OCI-LY1 (cell line): Measurements from ENCODE around the gene HNRNPA3.

Experiments used
- H2AFZ ChIP-seq: fragments of 200-600 bp; sonication (generic), shearing (Covaris generic); 2 replicates; pipeline ENCODE4 v1.6.0; 2014; ENCODE audit warnings: antibody characterized with exemption, mild to moderate bottlenecking, low read length
- H3F3A ChIP-seq: fragments of 200-600 bp; sonication (generic), shearing (Covaris generic); 2 replicates; pipeline ENCODE4 v1.6.0; 2014; ENCODE audit warnings: mild to moderate bottlenecking, antibody characterized with exemption, low read length, moderate library complexity; ENCODE audit not compliant: insufficient read depth
- H3K27ac ChIP-seq: fragments of 200-600 bp; sonication (generic); 2 replicates; pipeline ENCODE4 v1.5.1; 2014; ENCODE audit warnings: low read length, mixed run types, mild to moderate bottlenecking, low read depth; ENCODE audit not compliant: poor library complexity, severe bottlenecking
- H3K27me3 ChIP-seq: fragments of 200-600 bp; sonication (generic); 2 replicates; pipeline ENCODE4 v1.6.0; 2014; ENCODE audit warnings: antibody characterized with exemption, mild to moderate bottlenecking, low read length, moderate library complexity; ENCODE audit not compliant: insufficient read depth
- H3K36me3 ChIP-seq: fragments of 200-600 bp; sonication (generic); 2 replicates; pipeline ENCODE4 v1.6.1; 2014; ENCODE audit warnings: mild to moderate bottlenecking, antibody characterized with exemption, low read length, moderate library complexity, mixed read lengths; ENCODE audit not compliant: insufficient read depth
- H3K4me1 ChIP-seq: fragments of 200-600 bp; sonication (generic); 2 replicates; pipeline ENCODE4 v1.5.1; 2014; ENCODE audit warnings: mild to moderate bottlenecking, low read length, moderate library complexity; ENCODE audit not compliant: insufficient read depth, severe bottlenecking
- H3K4me2 ChIP-seq: fragments of 200-600 bp; sonication (generic), shearing (Covaris generic); 2 replicates; pipeline ENCODE4 v1.6.1; 2014; ENCODE audit warnings: low read length
- H3K4me3 ChIP-seq: fragments of 200-600 bp; sonication (generic); 2 replicates; pipeline ENCODE4 v1.5.1; 2014; ENCODE audit warnings: low read length, low read depth, mild to moderate bottlenecking, mixed read lengths; ENCODE audit not compliant: poor library complexity, severe bottlenecking
- H3K79me2 ChIP-seq: fragments of 200-600 bp; shearing (Covaris generic); 2 replicates; pipeline ENCODE4 v1.6.1; 2016; ENCODE audit warnings: mixed run types, low read length, mixed read lengths; ENCODE audit not compliant: insufficient read depth
- H3K9ac ChIP-seq: fragments of 200-600 bp; sonication (generic), shearing (Covaris generic); 2 replicates; pipeline ENCODE4 v1.6.1; 2014; ENCODE audit warnings: mild to moderate bottlenecking, low read length, mixed read lengths
- H3K9me2 ChIP-seq: fragments of 200-600 bp; sonication (generic), shearing (Covaris generic); 2 replicates; pipeline ENCODE4 v1.6.1; 2014; ENCODE audit warnings: low read depth, mild to moderate bottlenecking, low read length, mixed read lengths
- H3K9me3 ChIP-seq: fragments of 200-600 bp; shearing (Covaris generic); 2 replicates; pipeline ENCODE4 v1.6.1; 2014; ENCODE audit warnings: low read length, mixed read lengths
- H4K20me1 ChIP-seq: fragments of 200-600 bp; sonication (generic), shearing (Covaris generic); 2 replicates; pipeline ENCODE4 v1.6.0; 2016; ENCODE audit warnings: mild to moderate bottlenecking, low read length; ENCODE audit not compliant: insufficient read depth
- EZH2 ChIP-seq: fragments of 200-600 bp; sonication (generic), shearing (Covaris generic); IDR thresholded peaks from 2 replicates; pipeline ENCODE4 v1.8.0; 2017; ENCODE audit warnings: borderline replicate concordance, mixed run types, mild to moderate bottlenecking, antibody characterized with exemption, low read length, moderate library complexity, mixed read lengths
- TF ChIP-seq, protein P1 (sequence below): fragments of 200-600 bp; sonication (generic), shearing (Covaris generic); IDR thresholded peaks from 2 replicates; pipeline ENCODE4 v1.5.1; 2017; ENCODE audit warnings: mild to moderate bottlenecking, antibody characterized with exemption, low read length, moderate library complexity, mixed read lengths

The HNRNPA3 gene

DNA sequence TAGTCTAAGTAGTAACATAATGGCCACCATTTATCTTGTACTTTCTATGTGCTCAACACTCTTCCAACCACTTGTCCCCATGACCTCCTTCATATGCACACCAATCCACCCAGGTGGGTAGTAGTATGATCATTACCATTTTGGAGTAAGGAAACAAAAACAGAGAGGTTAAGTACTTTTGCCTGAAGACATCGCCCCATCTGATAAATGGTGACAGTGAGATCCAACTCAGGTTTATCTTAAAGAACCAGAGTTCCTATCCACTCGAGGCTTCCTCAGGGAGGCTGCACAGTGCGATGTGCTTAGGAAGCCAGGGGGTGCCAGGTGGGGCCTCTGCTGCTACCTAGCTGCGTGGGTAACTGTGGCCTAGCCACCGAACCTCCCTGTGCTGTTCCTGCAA, 37.9 kb downstream of the HNRNPA3 start:
- no peaks in the 10 kb centered on the region for H3F3A ChIP-seq
- H3K27me3 ChIP-seq = no peaks in the 10 kb centered on the region
- no peak overlapping the region for H2AFZ ChIP-seq
- TF ChIP-seq, protein P1, sequence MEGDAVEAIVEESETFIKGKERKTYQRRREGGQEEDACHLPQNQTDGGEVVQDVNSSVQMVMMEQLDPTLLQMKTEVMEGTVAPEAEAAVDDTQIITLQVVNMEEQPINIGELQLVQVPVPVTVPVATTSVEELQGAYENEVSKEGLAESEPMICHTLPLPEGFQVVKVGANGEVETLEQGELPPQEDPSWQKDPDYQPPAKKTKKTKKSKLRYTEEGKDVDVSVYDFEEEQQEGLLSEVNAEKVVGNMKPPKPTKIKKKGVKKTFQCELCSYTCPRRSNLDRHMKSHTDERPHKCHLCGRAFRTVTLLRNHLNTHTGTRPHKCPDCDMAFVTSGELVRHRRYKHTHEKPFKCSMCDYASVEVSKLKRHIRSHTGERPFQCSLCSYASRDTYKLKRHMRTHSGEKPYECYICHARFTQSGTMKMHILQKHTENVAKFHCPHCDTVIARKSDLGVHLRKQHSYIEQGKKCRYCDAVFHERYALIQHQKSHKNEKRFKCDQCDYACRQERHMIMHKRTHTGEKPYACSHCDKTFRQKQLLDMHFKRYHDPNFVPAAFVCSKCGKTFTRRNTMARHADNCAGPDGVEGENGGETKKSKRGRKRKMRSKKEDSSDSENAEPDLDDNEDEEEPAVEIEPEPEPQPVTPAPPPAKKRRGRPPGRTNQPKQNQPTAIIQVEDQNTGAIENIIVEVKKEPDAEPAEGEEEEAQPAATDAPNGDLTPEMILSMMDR = no peak
- TF ChIP-seq EZH2 = no peak
- H3K27ac ChIP-seq = no peak overlapping the region
- no peaks in the 10 kb centered on the region for H3K9me3 ChIP-seq
- H3K9me2 ChIP-seq = no peaks in the 10 kb centered on the region
- peaks cover 100% of the 10 kb centered on the region for H3K79me2 ChIP-seq
- H3K9ac ChIP-seq = no peak overlapping the region
- H3K4me1 ChIP-seq = peaks cover 39% of the 10 kb centered on the region
- 0 out of 2 replicates have a peak, but pooled peaks cover 5% of the 10 kb centered on the region for H4K20me1 ChIP-seq
- H3K4me3 ChIP-seq = no peak overlapping the region
- peaks cover 38% of the 10 kb centered on the region; the same call in 1 of the 2 replicates for H3K36me3 ChIP-seq
- no peak overlapping the region for H3K4me2 ChIP-seq

DNA sequence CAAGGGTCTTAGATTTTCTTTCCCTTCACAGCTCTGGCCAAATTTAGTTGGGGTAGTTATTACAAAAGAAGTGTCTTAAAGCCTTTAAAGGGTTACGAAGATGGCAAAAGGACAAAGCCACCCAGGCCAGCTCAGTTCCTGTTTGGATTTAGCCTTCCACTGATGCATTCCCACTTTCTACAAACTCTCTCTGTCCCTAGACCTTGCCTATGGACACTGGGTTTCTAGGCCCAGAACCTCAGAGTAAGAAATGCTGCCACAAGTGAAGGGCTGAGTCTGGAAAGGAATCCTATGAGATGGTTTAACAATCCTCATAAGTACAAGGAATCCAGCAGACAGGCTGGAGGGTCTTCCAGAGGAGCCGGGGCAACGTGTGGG, 38.6 kb downstream of the HNRNPA3 start:
- no peak overlapping the region for H3K4me2 ChIP-seq
- H3K4me1 ChIP-seq = peaks cover 39% of the 10 kb centered on the region
- H3K9me3 ChIP-seq = no peaks in the 10 kb centered on the region
- no peak overlapping the region for H3K9ac ChIP-seq
- no peak overlapping the region for H2AFZ ChIP-seq
- no peak overlapping the region for H3K27ac ChIP-seq
- H3F3A ChIP-seq = no peaks in the 10 kb centered on the region
- peaks cover 100% of the 10 kb centered on the region for H3K79me2 ChIP-seq
- H3K9me2 ChIP-seq = no peaks in the 10 kb centered on the region
- H3K4me3 ChIP-seq = no peak overlapping the region
- no peaks in the 10 kb centered on the region for H3K27me3 ChIP-seq
- 0 out of 2 replicates have a peak, but pooled peaks cover 5% of the 10 kb centered on the region for H4K20me1 ChIP-seq
- TF ChIP-seq, protein P1 = no peak
- TF ChIP-seq EZH2 = no peak
- H3K36me3 ChIP-seq = peaks cover 38% of the 10 kb centered on the region; the same call in 1 of the 2 replicates

DNA sequence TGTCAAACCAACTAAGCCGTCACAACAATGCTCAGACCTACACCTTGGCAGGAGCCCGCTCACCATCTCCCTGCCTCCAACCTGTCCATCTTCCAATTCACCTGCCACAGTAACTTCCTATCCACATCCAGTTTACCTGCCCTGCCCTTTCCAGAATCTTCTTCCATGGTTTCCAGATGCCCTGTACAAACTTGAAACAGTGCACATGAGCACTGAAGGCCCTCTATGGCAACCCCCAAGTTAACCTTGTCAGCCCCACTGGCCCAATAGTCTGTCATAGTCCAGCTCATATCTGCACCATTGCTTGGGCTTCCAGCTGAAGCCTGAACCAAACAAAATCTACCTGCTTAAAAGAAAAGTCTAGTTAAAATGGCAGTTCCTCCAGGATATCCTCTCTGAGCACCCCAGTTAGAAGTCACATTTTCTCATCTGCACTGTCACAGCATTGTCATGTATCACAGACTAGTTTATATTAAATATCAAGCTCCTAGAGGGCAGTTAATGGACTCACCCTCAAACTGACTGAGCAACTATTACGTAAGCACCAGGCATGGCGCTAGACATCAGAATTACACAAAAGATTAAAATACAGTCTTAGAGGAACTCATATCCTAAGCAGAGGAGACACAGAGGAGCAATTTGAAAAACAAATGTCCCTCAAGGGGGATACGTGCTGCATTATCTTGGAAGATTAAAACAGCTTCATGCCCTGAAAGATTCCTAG, 40.4 kb downstream of the HNRNPA3 start:
- H4K20me1 ChIP-seq = peaks cover 5% of the 10 kb centered on the region; the same call in 1 of the 2 replicates
- TF ChIP-seq, protein P1 = no peak
- no peak for TF ChIP-seq EZH2
- H3K79me2 ChIP-seq = peaks cover 100% of the 10 kb centered on the region
- H3K27ac ChIP-seq = peak overlapping the region; percentile 8
- no peaks in the 10 kb centered on the region for H3K9me2 ChIP-seq
- peaks cover 46% of the 10 kb centered on the region for H3K36me3 ChIP-seq
- no peaks in the 10 kb centered on the region for H3K9me3 ChIP-seq
- no peak overlapping the region for H3K9ac ChIP-seq
- no peaks in the 10 kb centered on the region for H3F3A ChIP-seq
- H3K27me3 ChIP-seq = no peaks in the 10 kb centered on the region
- H2AFZ ChIP-seq = no peak overlapping the region
- peaks cover 49% of the 10 kb centered on the region for H3K4me1 ChIP-seq
- 0 out of 2 replicates have a peak overlapping the region, but pooled peaks have one; percentile 6 for H3K4me2 ChIP-seq
- H3K4me3 ChIP-seq = no peak overlapping the region
